Stimulated activated effector memory CD8-positive, alpha-beta T cell treated with anti-CD3 and anti-CD28 coated beads, Interleukin-12 subunit alpha, Interleukin-12 subunit beta, amount 100 ng/mL, for 72 hours (primary cell): Measurements from ENCODE around the gene TCFL5.

Experiments used
- ATAC-seq: fragments of 150-1000 bp; cut with Tn5 transposase; 2 replicates; pipeline ENCODE4 v1.10.0; 2021
- DNase-seq, 2 donors: peaks; one replicate each; pipeline ENCODE4 v3.0.0; 2021 to 2022; ENCODE audit warnings: low spot score in 2 of 2
- H3K27ac Mint-ChIP-seq: one replicate; pipeline ENCODE4 v1.8.0; 2022; ENCODE audit warnings: mild to moderate bottlenecking, mixed read lengths
- H3K36me3 Mint-ChIP-seq: one replicate; pipeline ENCODE4 v1.8.0; 2022; ENCODE audit warnings: mild to moderate bottlenecking, mixed read lengths
- H3K4me1 Mint-ChIP-seq: one replicate; pipeline ENCODE4 v1.8.0; 2022; ENCODE audit warnings: mixed read lengths
- H3K4me3 Mint-ChIP-seq: one replicate; pipeline ENCODE4 v1.8.0; 2022; ENCODE audit warnings: mild to moderate bottlenecking, mixed read lengths
- H3K9me3 Mint-ChIP-seq: one replicate; pipeline ENCODE4 v1.8.0; 2022; ENCODE audit warnings: mixed read lengths

TCFL5 gene

DNA sequence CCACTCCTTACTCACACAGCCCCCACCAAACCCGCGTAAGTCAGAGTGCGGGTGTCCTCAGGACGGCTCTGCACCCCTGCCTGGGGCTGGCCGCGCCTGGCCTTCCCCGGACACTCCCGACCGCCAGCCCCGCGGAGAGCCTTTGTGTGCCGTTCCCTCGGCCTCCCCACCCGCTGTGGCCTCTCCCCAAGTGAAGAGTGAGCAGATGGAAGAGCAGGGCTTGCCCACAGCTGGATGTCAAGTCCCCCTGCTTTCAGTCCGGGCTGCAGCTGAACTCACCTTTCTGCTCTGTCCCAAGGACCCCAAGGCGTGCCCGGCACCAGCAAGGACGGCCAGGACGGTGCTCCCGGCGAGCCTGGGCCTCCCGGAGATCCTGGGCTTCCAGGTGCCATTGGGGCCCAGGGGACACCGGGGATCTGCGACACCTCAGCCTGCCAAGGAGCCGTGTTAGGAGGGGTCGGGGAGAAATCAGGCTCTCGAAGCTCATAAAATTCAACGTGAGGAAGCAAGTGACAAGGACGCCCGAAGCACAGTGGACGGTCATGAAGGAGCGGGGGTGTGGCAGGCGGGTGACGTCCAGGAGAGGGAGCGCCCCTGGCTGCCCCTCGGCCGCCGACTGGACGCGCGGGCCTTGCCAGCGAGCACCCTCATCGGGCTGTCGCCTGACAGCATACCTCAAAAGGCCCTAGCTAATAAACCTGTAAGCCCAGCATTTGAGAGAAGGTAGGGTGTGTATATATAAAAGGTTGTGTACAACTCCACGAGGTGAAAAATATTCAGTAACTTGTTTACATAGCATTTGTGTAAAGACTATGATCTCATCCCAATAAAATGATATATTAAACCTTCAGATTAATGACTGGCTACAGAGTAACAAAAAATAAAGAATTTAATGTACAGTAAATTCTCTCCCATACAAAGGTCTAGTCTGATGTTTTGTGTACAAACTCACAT lies 21.1 kb downstream of the TCFL5 start:
- no peak for DNase-seq
- no peaks in the 10 kb centered on the region for H3K9me3 Mint-ChIP-seq

DNA sequence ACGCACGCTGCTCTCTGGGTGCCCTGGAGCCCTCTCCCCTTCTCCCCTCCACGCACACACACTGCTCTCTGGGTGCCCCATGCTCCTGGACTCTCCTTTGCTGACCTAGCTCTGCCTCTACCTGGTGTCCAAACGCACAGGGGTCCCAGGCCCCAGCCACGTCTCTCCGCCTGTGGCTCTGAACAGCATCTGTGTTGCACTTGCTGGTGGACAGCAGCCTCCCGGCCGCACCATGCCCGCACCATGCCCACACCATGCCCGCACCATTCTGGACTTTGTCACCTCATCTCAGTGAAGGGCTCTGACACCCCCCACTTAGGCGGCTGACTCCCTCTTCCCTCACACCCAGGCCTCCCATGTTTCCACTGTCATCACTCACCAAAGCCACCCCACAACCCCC lies 21.8 kb downstream of the TCFL5 start:
- H3K27ac Mint-ChIP-seq = no peak overlapping the region
- DNase-seq (no peak), ATAC-seq (no peak)
- H3K36me3 Mint-ChIP-seq = no peaks in the 10 kb centered on the region
- no peak overlapping the region for H3K4me3 Mint-ChIP-seq
- no peaks in the 10 kb centered on the region for H3K9me3 Mint-ChIP-seq
- no peaks in the 10 kb centered on the region for H3K4me1 Mint-ChIP-seq

More for the DNA sequence above, 21.1 kb downstream of the TCFL5 start:
- H3K27ac Mint-ChIP-seq = no peak overlapping the region
- H3K4me3 Mint-ChIP-seq = no peak overlapping the region
- H3K36me3 Mint-ChIP-seq = no peaks in the 10 kb centered on the region
- no peak for ATAC-seq
- H3K4me1 Mint-ChIP-seq = no peaks in the 10 kb centered on the region

DNA sequence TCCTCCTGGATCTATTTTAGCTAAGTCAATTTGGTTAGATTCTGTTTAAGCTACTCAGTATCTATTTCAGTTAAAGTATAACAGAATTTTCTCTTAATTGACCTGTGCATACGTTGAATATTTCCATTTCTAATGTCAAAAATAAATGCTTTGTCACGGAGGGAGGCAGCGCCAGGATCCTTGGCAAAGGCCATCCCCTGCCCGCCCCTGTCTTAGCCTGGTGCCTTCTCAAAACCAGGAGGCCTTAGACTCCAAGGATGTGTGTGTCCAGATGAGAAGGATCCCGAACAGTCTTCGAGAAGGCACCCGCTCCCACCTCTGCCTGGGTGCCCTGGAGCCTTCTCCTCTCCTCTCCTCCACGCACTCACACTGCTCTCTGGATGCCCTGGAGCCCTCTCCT lies 22.4 kb downstream of the TCFL5 start:
- DNase-seq = no peak
- Mint-ChIP-seq H3K4me3 (no peak overlapping the region), H3K36me3 (no peaks in the 10 kb centered on the region), H3K4me1 (no peaks in the 10 kb centered on the region), H3K27ac (no peak overlapping the region), H3K9me3 (no peaks in the 10 kb centered on the region)
- no peak for ATAC-seq

DNA sequence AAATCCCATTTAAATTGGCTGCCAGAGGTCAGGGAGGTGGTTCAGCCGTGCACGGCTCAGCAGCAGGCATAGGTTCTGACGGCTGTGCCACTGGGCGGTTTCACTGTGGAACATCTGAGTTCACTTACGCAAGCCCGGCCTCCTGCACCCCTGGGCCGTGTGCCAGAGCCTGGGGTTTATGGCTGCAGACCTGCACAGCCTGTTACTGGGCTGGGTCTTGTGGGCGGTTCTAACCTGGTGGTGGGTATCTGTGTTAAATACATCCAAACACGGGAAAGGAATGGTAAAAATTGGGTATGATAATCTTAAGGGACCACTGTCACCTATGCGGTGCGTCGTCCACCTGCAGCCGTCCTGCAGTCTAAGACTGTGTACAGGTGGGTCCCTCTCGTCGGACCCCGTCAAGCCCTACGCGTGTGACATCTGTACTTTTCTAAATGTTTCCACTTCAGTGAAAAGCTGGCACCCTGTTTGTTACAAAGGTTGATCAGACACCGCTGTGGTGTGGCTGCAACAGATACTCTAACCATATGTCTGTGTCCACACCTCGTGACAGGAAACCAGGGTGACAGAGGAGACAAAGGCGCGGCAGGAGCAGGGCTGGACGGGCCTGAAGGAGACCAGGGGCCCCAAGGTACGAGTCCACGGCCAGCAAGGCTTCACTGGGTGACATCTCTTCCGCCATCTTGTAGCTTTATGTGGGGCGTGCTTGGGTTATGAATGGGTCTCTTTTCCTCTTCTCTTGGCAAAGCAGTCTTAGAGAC lies 23.3 kb downstream of the TCFL5 start:
- no peak for DNase-seq
- Mint-ChIP-seq H3K27ac (no peak overlapping the region), H3K4me1 (no peaks in the 10 kb centered on the region), H3K4me3 (no peak overlapping the region), H3K36me3 (no peaks in the 10 kb centered on the region), H3K9me3 (no peaks in the 10 kb centered on the region)
- ATAC-seq = no peak

DNA sequence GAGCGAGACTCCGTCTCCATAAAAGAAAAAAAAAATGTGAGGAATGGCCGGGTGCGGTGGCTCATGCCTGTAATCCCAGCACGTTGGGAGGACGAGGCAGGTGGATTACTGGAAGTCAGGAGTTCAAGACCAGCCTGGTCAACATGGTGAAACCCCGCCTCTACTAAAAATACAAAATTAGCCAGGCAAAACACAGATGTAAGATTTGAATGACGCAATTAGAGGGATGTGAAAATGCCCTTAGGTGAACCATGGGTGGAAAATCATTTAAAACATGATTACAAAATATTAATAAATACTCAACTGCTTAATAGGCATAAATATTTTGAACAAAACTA lies 23.9 kb downstream of the TCFL5 start:
- ATAC-seq (no peak), DNase-seq (no peak)
- no peaks in the 10 kb centered on the region for H3K9me3 Mint-ChIP-seq

DNA sequence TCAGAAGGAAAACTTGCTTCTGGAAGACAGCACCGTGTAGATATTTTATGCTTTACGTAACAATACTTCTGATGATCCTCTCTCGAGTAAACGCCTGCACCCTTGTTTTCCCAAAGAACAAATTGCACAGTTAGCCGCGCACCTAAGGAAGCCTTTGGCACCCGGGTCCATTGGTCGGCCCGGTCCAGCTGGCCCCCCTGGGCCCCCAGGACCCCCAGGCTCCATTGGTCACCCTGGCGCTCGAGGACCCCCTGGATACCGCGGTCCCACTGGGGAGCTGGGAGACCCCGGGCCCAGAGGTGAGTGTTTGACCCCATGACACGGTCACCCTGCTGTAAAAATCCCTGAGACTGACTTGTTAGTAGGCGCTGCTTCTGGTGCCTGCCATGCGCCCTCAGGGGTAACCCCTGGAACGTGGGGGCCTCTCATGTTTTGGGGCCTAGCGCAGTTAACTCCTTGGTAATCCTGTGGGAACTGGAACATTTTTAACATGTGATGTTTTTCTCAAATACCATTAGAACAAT lies 24.6 kb downstream of the TCFL5 start:
- H3K4me1 Mint-ChIP-seq = no peaks in the 10 kb centered on the region
- no peak overlapping the region for H3K4me3 Mint-ChIP-seq
- H3K9me3 Mint-ChIP-seq = no peaks in the 10 kb centered on the region
- no peaks in the 10 kb centered on the region for H3K36me3 Mint-ChIP-seq
- no peak for DNase-seq
- H3K27ac Mint-ChIP-seq = no peak overlapping the region
- ATAC-seq = no peak

More for the DNA sequence above, 23.9 kb downstream of the TCFL5 start:
- Mint-ChIP-seq H3K27ac (no peak overlapping the region), H3K4me3 (no peak overlapping the region), H3K36me3 (no peaks in the 10 kb centered on the region), H3K4me1 (no peaks in the 10 kb centered on the region)

DNA sequence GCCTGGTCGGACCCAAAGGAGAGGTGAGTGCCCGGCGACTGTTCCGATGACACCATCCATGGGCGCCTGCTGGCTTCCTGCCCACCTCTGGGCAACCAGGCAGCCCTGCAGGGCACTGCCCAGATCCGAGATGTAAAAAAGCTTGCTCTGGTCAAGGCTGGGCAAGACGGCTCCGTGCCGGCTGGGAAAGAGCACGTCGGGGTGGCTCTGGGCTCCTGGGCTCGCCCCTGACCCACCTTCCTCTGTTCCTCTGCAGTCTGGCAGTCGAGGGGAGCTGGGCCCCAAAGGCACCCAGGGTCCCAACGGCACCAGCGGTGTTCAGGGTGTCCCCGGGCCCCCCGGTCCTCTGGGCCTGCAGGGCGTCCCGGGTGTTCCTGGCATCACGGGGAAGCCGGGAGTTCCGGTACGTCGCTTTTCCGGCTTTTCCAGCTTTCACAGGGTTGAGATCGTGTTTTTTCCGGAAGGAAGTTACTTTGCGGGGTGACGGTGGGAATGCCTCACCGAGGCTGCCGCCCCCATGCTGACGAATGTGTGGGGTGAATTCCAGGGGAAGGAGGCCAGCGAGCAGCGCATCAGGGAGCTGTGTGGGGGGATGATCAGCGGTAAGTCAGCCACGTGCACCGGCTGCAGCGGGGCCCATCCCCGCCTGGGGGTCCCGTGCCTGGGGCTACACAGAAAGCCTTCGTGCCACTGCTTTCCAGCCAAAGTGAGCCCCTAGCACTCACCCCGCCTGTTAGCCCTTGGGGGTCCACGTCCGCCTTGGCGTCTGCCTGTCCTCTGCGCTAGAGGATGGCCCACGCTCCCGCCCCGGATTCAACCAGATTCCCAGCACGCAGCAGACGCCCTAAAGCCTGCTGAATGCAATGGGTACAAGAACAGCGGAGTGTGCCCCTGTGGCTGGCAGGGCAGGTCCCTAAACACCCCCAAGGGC lies 25.4 kb downstream of the TCFL5 start:
- ATAC-seq = no peak
- Mint-ChIP-seq H3K4me1 (no peaks in the 10 kb centered on the region), H3K36me3 (no peaks in the 10 kb centered on the region), H3K4me3 (no peak overlapping the region), H3K27ac (no peak overlapping the region), H3K9me3 (no peaks in the 10 kb centered on the region)
- no peak for DNase-seq

DNA sequence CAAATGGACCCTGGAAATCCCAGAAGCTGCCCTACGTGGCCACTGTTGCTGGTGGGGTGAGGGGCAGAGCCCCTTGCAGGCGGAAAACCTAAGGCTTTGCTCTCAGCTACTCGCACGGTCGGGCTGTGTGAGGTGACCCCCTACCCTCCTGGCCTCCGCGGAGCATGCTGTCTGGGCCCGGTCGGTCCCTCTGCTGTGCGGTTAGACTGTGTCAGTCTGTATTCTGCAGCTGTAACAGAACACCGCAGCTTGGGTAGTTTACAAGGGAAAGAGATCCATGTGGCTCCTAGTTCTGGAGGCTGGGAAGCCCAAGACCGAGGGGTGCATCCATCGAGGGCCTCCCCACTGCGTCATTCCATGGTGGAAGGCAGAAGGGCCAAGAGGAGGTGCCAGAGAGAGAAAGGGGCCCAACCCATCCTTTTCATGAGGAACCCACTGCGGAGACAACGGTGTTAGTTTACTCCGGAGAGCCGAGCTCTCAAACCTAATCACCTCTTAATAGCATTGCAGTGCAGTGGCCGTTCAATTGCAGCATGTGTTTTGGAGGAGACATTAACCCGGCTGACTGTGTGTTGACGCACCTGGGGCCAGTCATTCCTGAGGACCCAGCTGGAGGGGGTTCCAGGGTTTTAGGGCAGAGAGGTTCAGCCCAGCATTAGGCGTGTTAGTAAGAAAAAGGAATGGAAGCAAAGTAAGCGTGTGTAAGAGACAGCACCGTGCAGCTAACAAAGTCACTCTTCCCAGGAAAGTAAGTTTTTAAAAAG lies 26.5 kb downstream of the TCFL5 start:
- ATAC-seq = no peak
- H3K36me3 Mint-ChIP-seq = no peaks in the 10 kb centered on the region
- no peak overlapping the region for H3K27ac Mint-ChIP-seq
- H3K9me3 Mint-ChIP-seq = no peaks in the 10 kb centered on the region
- no peak overlapping the region for H3K4me3 Mint-ChIP-seq
- DNase-seq = no peak
- H3K4me1 Mint-ChIP-seq = no peaks in the 10 kb centered on the region

DNA sequence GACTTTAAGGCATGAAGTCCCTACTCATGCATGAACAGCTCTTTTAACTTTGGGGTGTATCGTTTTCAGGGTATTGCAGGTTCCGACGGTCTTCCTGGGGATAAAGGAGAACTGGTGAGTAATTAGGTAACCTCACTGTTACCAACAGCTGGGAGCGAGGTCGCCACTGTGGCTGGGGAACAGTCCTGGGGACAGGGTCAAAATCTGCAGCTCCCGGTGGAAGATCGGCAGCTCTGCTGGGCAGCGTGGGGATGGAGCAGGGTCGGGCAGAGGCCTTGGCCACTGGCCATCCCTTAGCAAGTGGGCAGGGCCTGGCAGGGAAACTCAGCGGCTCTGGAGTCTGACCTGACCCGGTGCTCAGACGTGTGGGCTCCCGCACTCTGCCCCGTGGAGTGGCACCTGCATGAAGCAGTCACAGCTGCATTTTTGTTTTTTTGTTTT lies 28.7 kb downstream of the TCFL5 start:
- H3K4me1 Mint-ChIP-seq = no peaks in the 10 kb centered on the region
- ATAC-seq (no peak), DNase-seq (no peak)
- no peaks in the 10 kb centered on the region for H3K36me3 Mint-ChIP-seq
- no peaks in the 10 kb centered on the region for H3K9me3 Mint-ChIP-seq
- no peak overlapping the region for H3K27ac Mint-ChIP-seq
- H3K4me3 Mint-ChIP-seq = no peak overlapping the region

DNA sequence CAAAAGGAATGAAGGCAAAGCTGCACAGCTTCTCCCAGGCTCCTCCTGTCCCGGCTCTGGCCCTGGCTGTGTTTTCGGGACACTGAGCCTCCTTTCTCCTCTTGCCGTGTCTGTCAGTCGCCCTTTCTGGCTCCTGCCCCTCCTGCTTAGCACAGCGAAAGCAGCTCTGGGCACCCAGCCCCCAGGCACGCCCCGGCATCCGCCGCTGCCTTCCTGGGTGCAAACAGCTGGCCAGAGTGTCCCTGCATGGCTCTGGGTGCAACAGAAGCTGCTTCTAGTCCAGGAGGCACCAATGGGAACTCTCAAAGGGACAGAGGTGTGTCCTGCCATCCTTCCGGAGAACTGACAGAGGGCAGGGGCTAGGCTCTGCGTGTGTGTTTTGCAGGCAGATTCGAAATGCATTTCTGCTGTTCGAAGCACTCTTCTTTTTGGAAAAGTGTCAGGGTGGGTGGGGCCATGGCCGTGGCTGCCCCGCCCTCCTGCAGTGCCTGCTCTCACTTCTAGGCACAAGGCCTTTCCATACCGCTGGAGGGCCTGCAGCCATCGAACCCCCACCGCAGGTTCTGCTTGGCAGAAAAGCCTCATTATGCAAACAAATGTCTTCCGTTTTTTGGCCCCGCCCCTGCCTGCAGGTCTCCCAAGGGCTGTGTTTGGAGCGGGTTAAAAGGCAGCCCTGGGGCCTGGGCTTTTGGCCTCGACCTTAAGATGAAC lies 29.3 kb downstream of the TCFL5 start:
- no peak for DNase-seq
- Mint-ChIP-seq H3K27ac (no peak overlapping the region), H3K4me1 (no peaks in the 10 kb centered on the region), H3K4me3 (no peak overlapping the region), H3K9me3 (no peaks in the 10 kb centered on the region), H3K36me3 (no peaks in the 10 kb centered on the region)
- no peak for ATAC-seq

DNA sequence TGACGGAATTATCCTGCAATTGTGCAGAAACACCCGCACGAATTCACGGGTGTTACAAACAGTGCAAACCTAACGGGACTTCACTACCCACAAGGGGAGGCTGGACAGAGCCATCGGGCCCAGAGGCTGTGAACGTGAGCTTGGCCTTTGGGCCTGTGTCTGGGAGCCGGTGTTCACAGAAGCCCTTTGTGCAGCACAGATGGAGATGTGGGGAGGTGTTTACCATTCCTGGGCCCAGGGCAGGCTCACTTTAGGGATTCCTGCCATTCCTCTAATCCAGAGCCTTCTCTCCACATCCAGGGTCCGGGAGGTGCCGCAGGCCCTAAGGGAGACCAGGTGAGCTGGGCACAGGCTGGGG lies 29.8 kb downstream of the TCFL5 start:
- no peak overlapping the region for H3K27ac Mint-ChIP-seq
- no peak for ATAC-seq
- H3K4me3 Mint-ChIP-seq = no peak overlapping the region
- no peaks in the 10 kb centered on the region for H3K36me3 Mint-ChIP-seq
- no peaks in the 10 kb centered on the region for H3K4me1 Mint-ChIP-seq
- no peak for DNase-seq
- H3K9me3 Mint-ChIP-seq = no peaks in the 10 kb centered on the region

DNA sequence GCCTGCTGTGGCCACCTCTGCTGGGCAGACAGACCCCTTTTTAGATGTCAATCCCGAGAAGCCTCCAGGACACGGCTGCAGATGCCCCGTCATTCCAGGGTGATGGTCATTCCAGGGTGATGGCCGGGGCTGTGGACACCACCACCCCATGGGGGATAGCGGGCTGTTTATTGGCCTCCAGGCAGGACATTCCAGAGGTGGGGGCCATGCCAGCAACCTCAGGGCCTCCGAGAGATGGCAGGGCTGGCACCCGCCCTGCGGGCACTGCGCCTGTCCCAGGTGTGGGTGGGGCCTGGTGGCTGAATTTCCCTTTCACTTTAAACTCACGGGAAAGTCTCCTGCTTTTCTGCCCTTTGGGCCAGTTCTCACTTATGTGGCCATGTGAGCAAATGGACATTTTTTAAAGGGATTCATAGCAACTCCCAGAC lies 30.2 kb downstream of the TCFL5 start:
- H3K4me1 Mint-ChIP-seq = no peaks in the 10 kb centered on the region

DNA sequence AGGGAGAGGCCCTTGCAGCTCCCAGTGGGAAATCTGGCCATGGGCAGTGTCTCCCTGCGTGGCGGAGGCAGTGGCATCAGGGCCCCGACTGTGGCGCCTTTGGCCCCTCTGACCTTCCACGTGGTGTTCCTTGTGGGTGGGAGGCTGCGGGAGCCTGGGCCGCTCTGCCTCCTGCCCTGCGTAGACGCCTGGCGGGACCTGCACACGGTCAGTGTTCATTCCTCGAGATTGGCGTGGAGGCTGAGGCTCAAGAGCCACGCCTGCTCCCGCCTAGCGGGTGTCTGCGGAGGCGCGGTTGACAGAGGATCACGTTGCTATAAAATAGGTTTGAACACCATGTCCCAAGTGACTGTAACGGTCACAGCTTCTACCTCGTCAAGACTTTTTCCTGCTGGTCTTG lies 30.8 kb downstream of the TCFL5 start:
- Mint-ChIP-seq H3K4me1 (no peaks in the 10 kb centered on the region), H3K36me3 (no peaks in the 10 kb centered on the region), H3K9me3 (no peaks in the 10 kb centered on the region), H3K4me3 (no peak overlapping the region), H3K27ac (no peak overlapping the region)
- DNase-seq = no peak
- ATAC-seq = no peak

More for the DNA sequence above, 30.2 kb downstream of the TCFL5 start:
- Mint-ChIP-seq H3K27ac (no peak overlapping the region), H3K9me3 (no peaks in the 10 kb centered on the region), H3K36me3 (no peaks in the 10 kb centered on the region), H3K4me3 (no peak overlapping the region)
- no peak for ATAC-seq
- DNase-seq = no peak

DNA sequence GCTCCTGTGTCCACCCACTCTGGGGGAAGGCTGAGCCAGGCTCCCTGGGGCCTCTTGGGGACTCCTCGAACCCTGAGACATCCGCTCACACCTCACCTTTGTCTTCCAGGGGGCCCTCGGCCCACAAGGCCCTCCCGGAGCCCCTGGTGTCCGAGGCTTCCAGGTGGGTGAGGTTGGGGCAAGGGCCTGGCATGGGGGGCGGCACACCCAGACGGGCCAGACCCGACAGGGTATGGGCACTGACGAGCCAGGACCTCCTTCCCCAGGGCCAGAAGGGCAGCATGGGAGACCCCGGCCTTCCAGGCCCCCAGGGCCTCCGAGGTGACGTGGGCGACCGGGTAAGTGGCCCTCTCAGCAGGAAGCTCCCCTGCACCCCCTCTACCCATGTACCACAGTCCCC lies 31.4 kb downstream of the TCFL5 start:
- ATAC-seq = no peak
- Mint-ChIP-seq H3K36me3 (no peaks in the 10 kb centered on the region), H3K27ac (no peak overlapping the region), H3K9me3 (no peaks in the 10 kb centered on the region), H3K4me1 (no peaks in the 10 kb centered on the region), H3K4me3 (no peak overlapping the region)
- no peak for DNase-seq
